Karpas-422 (cell line): ENCODE data around the gene ATP5MK. TPM values are rescaled to one million over a fixed set of nuclear protein-coding genes. Genes with fewer than 3 reads are reported as not detected.
"Not testable (repeated sequence)": the region's sequence is repeated elsewhere in the genome, so short reads cannot be mapped to it uniquely, and the experiment has no call there.

Experiments
- DNase-seq: peaks from one replicate; pipeline ENCODE4 v3.0.0-alpha.2; 2015
- H2AFZ ChIP-seq: fragments of 200-600 bp; sonication (generic); 2 replicates; pipeline ENCODE4 v1.6.1; 2014; ENCODE audit warnings: antibody characterized with exemption, low read length, mixed read lengths
- H3K27ac ChIP-seq: fragments of 200-600 bp; sonication (generic); 2 replicates; pipeline ENCODE4 v1.5.1; 2014; ENCODE audit warnings: mild to moderate bottlenecking, low read length, moderate library complexity
- H3K27me3 ChIP-seq: fragments of 200-600 bp; sonication (generic); 2 replicates; pipeline ENCODE4 v1.6.1; 2014; ENCODE audit warnings: low read length, mixed read lengths
- H3K36me3 ChIP-seq: fragments of 200-600 bp; sonication (generic); 2 replicates; pipeline ENCODE4 v1.6.1; 2014; ENCODE audit warnings: low read length, mixed read lengths; ENCODE audit not compliant: insufficient read depth
- H3K4me1 ChIP-seq: fragments of 200-600 bp; sonication (generic); 2 replicates; pipeline ENCODE4 v1.6.1; 2014; ENCODE audit warnings: mild to moderate bottlenecking, low read length, mixed read lengths
- H3K4me2 ChIP-seq: fragments of 200-600 bp; sonication (generic); 2 replicates; pipeline ENCODE4 v1.6.1; 2014; ENCODE audit warnings: low read length, low read depth, mild to moderate bottlenecking; ENCODE audit not compliant: poor library complexity, severe bottlenecking
- H3K4me3 ChIP-seq: fragments of 200-600 bp; sonication (generic); 2 replicates; pipeline ENCODE4 v1.5.1; 2014; ENCODE audit warnings: mild to moderate bottlenecking, antibody characterized with exemption, low read length, mixed read lengths
- H3K79me2 ChIP-seq: fragments of 200-600 bp; sonication (generic); 2 replicates; pipeline ENCODE4 v1.6.1; 2014; ENCODE audit warnings: mild to moderate bottlenecking, low read length, mixed read lengths
- H3K9ac ChIP-seq: fragments of 200-600 bp; sonication (generic); 2 replicates; pipeline ENCODE4 v1.6.0; 2014; ENCODE audit warnings: low read length
- H3K9me2 ChIP-seq: fragments of 200-600 bp; sonication (generic), shearing (Covaris generic); replicated peaks from 2 replicates; pipeline ENCODE4 v1.6.0; 2014; ENCODE audit warnings: mild to moderate bottlenecking, low read length, moderate library complexity; ENCODE audit not compliant: insufficient read depth
- H3K9me3 ChIP-seq: fragments of 300-700, 200-600 bp; sonication (generic); 2 replicates; pipeline ENCODE4 v1.6.1; 2014; ENCODE audit warnings: low read length, mixed read lengths
- H4K20me1 ChIP-seq: fragments of 200-600 bp; sonication (generic); 2 replicates; pipeline ENCODE4 v1.6.1; 2014; ENCODE audit warnings: mild to moderate bottlenecking, antibody characterized with exemption, low read length, low read depth; ENCODE audit not compliant: insufficient read depth
- total RNA-seq: library from RNA; depleted of rRNA; stranded (reverse); fragments of >200 nt; shearing (Covaris generic); gene quantifications from 2 replicates; pipeline ENCODE4 v1.2.3, GENCODE V29; 2014; ENCODE audit warnings: low replicate concordance

Gene ATP5MK
- total RNA-seq, 1 experiment from 2014 or later = 315 TPM

DNA sequence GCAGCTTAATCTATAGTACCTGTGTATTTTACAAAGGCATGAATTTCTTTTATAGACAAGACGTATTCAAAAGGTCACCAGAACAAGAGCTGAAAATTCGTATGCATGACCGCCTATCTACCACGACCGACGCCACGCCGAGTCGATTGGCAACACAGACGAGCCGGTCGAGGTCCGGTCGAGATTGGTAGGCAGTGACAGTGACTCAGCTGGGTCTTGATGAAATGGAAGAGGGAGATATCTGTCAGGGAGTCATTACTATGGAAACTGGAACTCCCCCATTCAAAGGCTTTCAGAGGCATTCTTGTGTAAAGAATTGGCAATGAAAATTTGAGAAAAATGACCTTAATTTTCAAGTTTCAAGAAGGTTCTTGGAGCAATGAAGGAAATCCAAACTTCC is 2.1 kb downstream of the ATP5MK start:
- Histone ChIP-seq H4K20me1 (peaks cover 12% of the 10 kb centered on the region), H3K4me1 (peaks cover 34% of the 10 kb centered on the region), H3K27me3 (no peaks in the 10 kb centered on the region), H3K27ac (no peak overlapping the region), H3K9me3 (no peaks in the 10 kb centered on the region), H3K79me2 (peaks cover 65% of the 10 kb centered on the region), H3K4me3 (no peak overlapping the region), H2AFZ (no peak overlapping the region), H3K4me2 (peak overlapping the region; percentile 82), H3K9ac (no peak overlapping the region), H3K36me3 (peaks cover 39% of the 10 kb centered on the region; the same call in 1 of the 2 replicates), H3K9me2 (no peaks in the 10 kb centered on the region)
- peak; percentile 23 for DNase-seq

DNA sequence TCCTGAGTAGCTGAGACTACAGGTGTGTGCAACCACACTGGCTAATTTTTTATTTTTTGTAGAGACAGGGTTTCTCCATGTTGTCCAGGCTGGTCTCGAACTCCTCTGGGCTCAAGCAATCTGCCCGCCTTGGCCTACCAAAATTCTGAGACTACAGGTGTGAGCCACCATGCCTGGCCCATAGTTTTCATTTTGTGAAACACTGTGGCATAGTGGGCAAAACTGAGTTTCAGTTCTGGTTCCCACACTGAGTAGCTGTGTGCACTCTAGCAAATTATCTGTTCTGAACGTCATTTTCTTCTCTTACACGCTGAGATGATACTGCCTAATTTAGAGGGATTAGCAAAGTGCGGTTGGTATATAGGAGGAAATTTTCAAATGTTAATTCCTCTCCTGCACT is 13.5 kb downstream of the ATP5MK start:
- Histone ChIP-seq H3K27me3 (no peaks in the 10 kb centered on the region), H3K36me3 (peaks cover 24% of the 10 kb centered on the region), H3K4me2 (no peak overlapping the region), H4K20me1 (0 out of 2 replicates have a peak, but pooled peaks cover under 1% of the 10 kb centered on the region), H3K9me3 (no peaks in the 10 kb centered on the region), H3K9me2 (no peaks in the 10 kb centered on the region), H2AFZ (no peak overlapping the region), H3K79me2 (no peaks in the 10 kb centered on the region), H3K4me1 (no peaks in the 10 kb centered on the region), H3K27ac (no peak overlapping the region), H3K9ac (no peak overlapping the region), H3K4me3 (no peak overlapping the region)
- DNase-seq = no peak

DNA sequence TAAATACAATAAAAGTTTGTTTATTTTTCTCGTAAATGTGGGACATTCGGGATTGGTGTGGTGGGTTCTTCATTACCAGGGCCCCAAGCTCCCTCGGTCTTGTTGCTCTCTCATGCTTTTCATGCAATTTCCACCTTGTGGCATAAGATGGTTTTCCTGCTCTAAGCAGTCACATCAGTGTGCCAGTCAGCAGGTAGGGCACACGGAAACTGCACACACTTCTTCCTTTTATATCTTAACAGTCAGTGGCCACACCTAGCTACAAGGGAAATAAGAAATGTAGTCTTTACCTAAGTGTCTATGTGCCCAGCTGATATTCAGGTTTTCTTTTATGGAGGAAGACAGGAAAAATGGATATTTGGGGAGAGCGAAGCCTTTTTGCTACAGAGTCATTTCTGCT is 22.0 kb downstream of the ATP5MK start:
- H2AFZ ChIP-seq = no peak overlapping the region
- DNase-seq = no peak
- H3K4me3 ChIP-seq = no peak overlapping the region
- H3K9me2 ChIP-seq = no peaks in the 10 kb centered on the region
- H4K20me1 ChIP-seq = no peaks in the 10 kb centered on the region
- H3K9me3 ChIP-seq = no peaks in the 10 kb centered on the region
- H3K9ac ChIP-seq = no peak overlapping the region
- peaks cover 20% of the 10 kb centered on the region for H3K36me3 ChIP-seq
- peaks cover 17% of the 10 kb centered on the region for H3K4me1 ChIP-seq
- no peak overlapping the region for H3K4me2 ChIP-seq
- no peak overlapping the region for H3K27ac ChIP-seq
- no peaks in the 10 kb centered on the region for H3K27me3 ChIP-seq
- H3K79me2 ChIP-seq = peaks cover 40% of the 10 kb centered on the region

GRCh38 chr10:103373544-103373943 is 22.7 kb downstream of the ATP5MK start:
- Histone ChIP-seq H3K9me3 (no peaks in the 10 kb centered on the region), H3K4me2 (no peak overlapping the region), H3K4me3 (no peak overlapping the region), H3K79me2 (peaks cover 47% of the 10 kb centered on the region), H3K36me3 (peaks cover 20% of the 10 kb centered on the region), H3K27ac (no peak overlapping the region), H2AFZ (no peak overlapping the region), H3K9me2 (no peaks in the 10 kb centered on the region), H3K27me3 (no peaks in the 10 kb centered on the region), H4K20me1 (no peaks in the 10 kb centered on the region), H3K9ac (no peak overlapping the region), H3K4me1 (peaks cover 22% of the 10 kb centered on the region)
- no peak for DNase-seq

DNA sequence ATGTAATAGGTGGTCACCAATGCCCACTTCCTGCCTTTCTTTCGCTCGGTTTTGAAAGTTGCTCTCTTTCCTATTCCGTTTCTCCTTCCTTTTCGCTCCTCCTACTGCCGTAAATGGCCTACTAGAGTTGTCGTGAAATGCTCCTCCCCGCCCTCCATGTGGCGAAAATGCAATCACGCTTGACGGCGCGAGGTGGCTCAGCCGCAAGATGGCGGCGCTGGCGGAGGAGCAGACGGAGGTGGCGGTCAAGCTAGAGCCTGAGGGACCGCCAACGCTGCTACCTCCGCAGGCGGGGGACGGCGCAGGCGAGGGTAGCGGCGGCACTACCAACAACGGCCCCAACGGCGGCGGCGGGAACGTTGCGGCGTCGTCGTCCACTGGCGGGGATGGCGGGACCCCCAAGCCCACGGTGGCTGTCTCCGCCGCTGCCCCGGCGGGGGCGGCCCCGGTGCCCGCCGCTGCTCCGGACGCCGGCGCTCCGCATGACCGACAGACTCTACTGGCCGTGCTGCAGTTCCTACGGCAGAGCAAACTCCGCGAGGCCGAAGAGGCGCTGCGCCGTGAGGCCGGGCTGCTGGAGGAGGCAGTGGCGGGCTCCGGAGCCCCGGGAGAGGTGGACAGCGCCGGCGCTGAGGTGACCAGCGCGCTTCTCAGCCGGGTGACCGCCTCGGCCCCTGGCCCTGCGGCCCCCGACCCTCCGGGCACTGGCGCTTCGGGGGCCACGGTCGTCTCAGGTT is 28.3 kb downstream of the ATP5MK start, which contains the start of gene TAF5:
TAF5 (plus strand) TSS at position 195 of the 737 bp plus-strand sequence; CDS start at position 209, 14 bp downstream.
- Histone ChIP-seq H2AFZ (peak within 1 kb of the TSS; percentile 53; the same call in 1 of the 2 replicates), H3K9me3 (no peaks in the 10 kb centered on the region), H3K36me3 (no peaks in the 10 kb centered on the region), H4K20me1 (no peaks in the 10 kb centered on the region), H3K79me2 (peaks cover 37% of the 10 kb centered on the region), H3K4me2 (peak within 1 kb of the TSS; percentile 77), H3K27ac (peak within 1 kb of the TSS; percentile 80), H3K27me3 (no peaks in the 10 kb centered on the region), H3K9me2 (no peaks in the 10 kb centered on the region), H3K4me1 (peaks cover 26% of the 10 kb centered on the region), H3K4me3 (peak within 1 kb of the TSS; percentile 82), H3K9ac (peak within 1 kb of the TSS; percentile 85)
- DNase-seq = peak; percentile 99

- Histone ChIP-seq H3K27me3 (no peaks in the 10 kb centered on the region), H2AFZ (peak overlapping the region; percentile 53; the same call in 1 of the 2 replicates), H3K9ac (peak overlapping the region; percentile 62), H3K4me1 (peaks cover 26% of the 10 kb centered on the region), H3K9me2 (no peaks in the 10 kb centered on the region), H3K9me3 (no peaks in the 10 kb centered on the region), H3K4me3 (peak overlapping the region; percentile 82), H3K79me2 (peaks cover 37% of the 10 kb centered on the region), H3K27ac (peak overlapping the region; percentile 80), H3K4me2 (peak overlapping the region; percentile 77), H4K20me1 (no peaks in the 10 kb centered on the region), H3K36me3 (no peaks in the 10 kb centered on the region)
- no peak for DNase-seq
These were observed 28.9 kb downstream of the ATP5MK start for GRCh38 chr10:103367379-103367781.

DNA sequence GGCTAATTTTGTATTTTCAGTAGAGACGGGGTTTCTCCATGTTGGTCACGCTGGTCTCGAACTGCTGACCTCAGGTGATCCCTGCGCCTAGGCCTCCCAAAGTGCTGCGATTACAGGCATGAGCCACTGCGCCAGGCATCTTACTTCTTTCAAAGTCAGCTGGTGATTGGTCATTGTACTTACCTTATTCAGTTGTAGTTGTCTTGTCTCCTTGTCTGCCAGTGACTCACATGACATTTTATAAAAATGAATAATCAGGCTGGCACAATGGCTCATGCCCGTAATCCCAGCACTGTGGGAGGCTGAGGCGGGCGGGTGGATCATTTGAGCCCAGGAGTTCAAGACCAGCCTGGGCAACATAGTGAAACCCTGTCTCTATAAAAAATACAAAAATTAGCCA is 35.5 kb downstream of the ATP5MK start:
- H3K27me3 ChIP-seq, H3K27ac ChIP-seq, H4K20me1 ChIP-seq, H3K79me2 ChIP-seq, H3K36me3 ChIP-seq, H3K4me2 ChIP-seq, H3K9me3 ChIP-seq, H3K9me2 ChIP-seq, H3K4me1 ChIP-seq, H3K9ac ChIP-seq, H2AFZ ChIP-seq, H3K4me3 ChIP-seq, DNase-seq: not testable (repeated sequence)

GRCh38 chr10:103359493-103359892 is 36.8 kb downstream of the ATP5MK start:
- not testable (repeated sequence) for H4K20me1 ChIP-seq, H3K9ac ChIP-seq, H3K36me3 ChIP-seq, H3K9me3 ChIP-seq, H3K27ac ChIP-seq, H3K79me2 ChIP-seq, DNase-seq, H3K4me3 ChIP-seq, H3K9me2 ChIP-seq, H2AFZ ChIP-seq, H3K4me2 ChIP-seq, H3K27me3 ChIP-seq, H3K4me1 ChIP-seq
